ENCODE measurements around the gene TENT5C. TPM values are rescaled to one million over a fixed set of nuclear protein-coding genes. Genes with fewer than 3 reads are reported as not detected.

TENT5C gene
- total RNA-seq, 3 donors from 2014 or later, result 4.0 to 10.2 (median 10.2) TPM

DNA sequence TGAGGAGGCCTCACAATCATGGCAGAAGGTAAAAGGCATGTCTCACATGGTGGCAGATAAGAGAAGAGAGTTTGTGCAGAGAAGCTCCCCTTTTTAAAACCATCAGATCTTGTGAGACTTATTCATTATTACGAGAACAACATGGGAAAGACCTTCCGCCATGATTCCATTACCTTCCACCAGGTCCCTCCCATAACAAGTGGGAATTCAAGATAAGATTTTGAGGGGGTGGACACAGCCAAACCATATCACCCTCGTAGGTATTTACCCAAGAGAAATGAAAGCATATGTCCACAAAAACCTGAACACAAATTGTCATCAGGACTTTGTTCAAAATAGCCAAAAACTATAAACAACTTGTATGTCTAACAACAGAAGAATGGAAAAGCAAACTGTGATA, 45.9 kb upstream of the TENT5C start:
- no peaks in the 10 kb centered on the region for H3K4me1 ChIP-seq
- no peak overlapping the region for H3K4me3 ChIP-seq
- H3K27ac ChIP-seq, result no peak overlapping the region
- intact Hi-C loops (cut with DNase I; ENCODE audit: low total_unique reads), result no loop called here
- H3K36me3 ChIP-seq, result no peaks in the 10 kb centered on the region
- H3K9me3 ChIP-seq, result no peaks in the 10 kb centered on the region
- TF ChIP-seq POLR2AphosphoS5 (IDR thresholded peaks at IDR 0.05) (no peak), POLR2A (IDR thresholded peaks at IDR 0.05) (no peak)
- TF ChIP-seq, protein P1, sequence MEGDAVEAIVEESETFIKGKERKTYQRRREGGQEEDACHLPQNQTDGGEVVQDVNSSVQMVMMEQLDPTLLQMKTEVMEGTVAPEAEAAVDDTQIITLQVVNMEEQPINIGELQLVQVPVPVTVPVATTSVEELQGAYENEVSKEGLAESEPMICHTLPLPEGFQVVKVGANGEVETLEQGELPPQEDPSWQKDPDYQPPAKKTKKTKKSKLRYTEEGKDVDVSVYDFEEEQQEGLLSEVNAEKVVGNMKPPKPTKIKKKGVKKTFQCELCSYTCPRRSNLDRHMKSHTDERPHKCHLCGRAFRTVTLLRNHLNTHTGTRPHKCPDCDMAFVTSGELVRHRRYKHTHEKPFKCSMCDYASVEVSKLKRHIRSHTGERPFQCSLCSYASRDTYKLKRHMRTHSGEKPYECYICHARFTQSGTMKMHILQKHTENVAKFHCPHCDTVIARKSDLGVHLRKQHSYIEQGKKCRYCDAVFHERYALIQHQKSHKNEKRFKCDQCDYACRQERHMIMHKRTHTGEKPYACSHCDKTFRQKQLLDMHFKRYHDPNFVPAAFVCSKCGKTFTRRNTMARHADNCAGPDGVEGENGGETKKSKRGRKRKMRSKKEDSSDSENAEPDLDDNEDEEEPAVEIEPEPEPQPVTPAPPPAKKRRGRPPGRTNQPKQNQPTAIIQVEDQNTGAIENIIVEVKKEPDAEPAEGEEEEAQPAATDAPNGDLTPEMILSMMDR (IDR thresholded peaks at IDR 0.05), result no peak
- no peak for DNase-seq (ENCODE audit: low spot score in 2 of 2)
- H3K27me3 ChIP-seq, result no peaks in the 10 kb centered on the region

DNA sequence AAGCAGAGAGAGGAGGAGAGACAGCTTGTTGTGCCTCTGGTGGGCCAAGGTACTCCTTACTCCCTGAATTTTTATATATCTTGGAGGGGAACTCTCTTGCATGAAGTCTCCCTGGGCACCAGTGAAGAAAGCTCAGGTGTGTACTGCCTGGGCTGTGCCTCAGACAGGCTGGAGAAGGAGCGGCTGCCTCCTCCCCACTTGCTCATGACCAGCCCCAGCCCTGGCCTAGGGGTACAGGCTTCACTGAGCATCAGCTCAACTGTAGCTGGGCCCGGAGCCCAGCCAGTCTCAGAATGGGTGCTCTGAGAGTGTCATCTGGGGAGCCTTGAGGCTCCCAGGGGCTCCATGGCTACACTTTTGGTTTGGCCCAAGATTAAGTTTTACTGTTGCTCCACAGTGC, 44.8 kb upstream of the TENT5C start:
- Histone ChIP-seq H3K27ac (no peak overlapping the region), H3K4me1 (no peaks in the 10 kb centered on the region), H3K36me3 (no peaks in the 10 kb centered on the region), H3K4me3 (no peak overlapping the region), H3K9me3 (no peaks in the 10 kb centered on the region), H3K27me3 (no peaks in the 10 kb centered on the region)
- DNase-seq (ENCODE audit: low spot score in 2 of 2), result no peak
- intact Hi-C loops (cut with DNase I; ENCODE audit: low total_unique reads), result no loop called here
- TF ChIP-seq, protein P1 (IDR thresholded peaks at IDR 0.05), result no peak
- TF ChIP-seq POLR2AphosphoS5 (IDR thresholded peaks at IDR 0.05) (no peak), POLR2A (IDR thresholded peaks at IDR 0.05) (no peak)

DNA sequence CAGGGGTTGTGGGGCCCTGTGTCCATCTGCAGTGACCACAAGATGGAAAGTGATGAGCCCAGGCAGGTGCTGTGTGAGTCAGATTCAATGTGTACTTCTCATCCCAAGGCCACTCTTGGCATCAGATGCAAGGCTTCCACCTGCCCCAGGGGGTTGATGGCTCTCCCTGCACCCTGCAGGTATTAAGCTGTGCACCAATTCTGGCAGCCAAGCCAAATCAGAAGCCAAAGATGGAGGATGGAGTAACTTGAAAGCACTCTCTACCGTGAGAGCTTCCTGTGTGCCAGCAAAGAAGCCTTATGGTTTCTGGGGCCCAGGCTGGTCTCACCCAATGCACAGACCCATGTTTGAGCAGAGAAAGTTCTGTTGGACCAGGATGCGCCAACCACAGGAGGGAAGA, 44.3 kb upstream of the TENT5C start:
- H3K27ac ChIP-seq, result peak overlapping the region in 1 of 2 donors; percentile 35
- TF ChIP-seq POLR2AphosphoS5 (IDR thresholded peaks at IDR 0.05), result no peak
- TF ChIP-seq, protein P1 (IDR thresholded peaks at IDR 0.05), result no peak
- TF ChIP-seq POLR2A (IDR thresholded peaks at IDR 0.05), result no peak
- intact Hi-C loops (cut with DNase I; ENCODE audit: low total_unique reads), result no loop called here
- H3K27me3 ChIP-seq, result no peaks in the 10 kb centered on the region
- no peaks in the 10 kb centered on the region for H3K9me3 ChIP-seq
- no peak for DNase-seq (ENCODE audit: low spot score in 2 of 2)
- H3K4me3 ChIP-seq, result no peak overlapping the region
- H3K36me3 ChIP-seq, result no peaks in the 10 kb centered on the region
- H3K4me1 ChIP-seq, result no peaks in the 10 kb centered on the region

DNA sequence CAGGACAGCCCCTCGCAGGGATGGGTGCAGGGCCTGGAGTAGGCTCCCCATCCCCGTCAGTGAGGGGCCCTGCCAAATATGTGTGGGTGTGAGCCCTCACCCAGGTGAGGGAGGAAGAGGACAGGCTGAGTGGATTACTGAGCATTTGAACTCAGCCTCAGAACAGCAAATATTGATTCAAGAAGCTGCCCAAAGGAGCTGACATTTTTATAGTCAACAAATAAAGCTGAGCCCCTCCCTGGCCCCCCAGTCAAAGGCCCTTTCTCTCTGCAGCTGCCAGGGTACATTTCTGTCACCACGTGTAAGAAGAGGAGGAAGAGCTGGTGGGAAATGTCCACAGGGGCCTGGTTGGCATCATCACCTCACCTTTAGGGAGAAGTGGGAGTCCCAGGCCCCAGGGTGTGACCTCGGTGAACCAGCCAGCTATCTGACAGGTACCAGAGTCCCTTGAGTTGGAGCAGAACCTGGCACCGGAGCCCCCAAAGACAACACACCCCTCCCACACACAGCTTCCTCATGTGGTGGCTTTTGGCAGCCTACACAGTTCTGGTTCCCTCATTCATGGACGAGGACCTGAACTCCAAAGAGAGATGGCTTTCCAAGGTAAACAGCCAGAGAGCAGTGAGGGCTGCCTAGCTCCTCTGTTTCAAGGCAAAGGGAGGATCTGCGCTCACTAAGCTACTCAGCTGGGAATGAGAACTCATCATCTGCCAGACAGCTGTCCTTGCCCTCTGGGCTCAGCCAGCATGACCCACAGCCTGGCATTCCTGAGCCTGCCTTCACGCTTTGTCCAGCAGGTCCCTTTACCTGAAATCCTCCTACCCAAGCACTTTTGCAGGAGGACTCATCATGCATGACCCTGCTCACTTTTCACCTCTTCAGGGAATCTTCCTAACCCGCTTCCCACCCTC, 43.0 kb upstream of the TENT5C start:
- H3K27me3 ChIP-seq, result no peaks in the 10 kb centered on the region
- no peak overlapping the region for H3K4me3 ChIP-seq
- H3K36me3 ChIP-seq, result no peaks in the 10 kb centered on the region
- no peaks in the 10 kb centered on the region for H3K4me1 ChIP-seq
- peak overlapping the region; percentile 62 to 75 for H3K27ac ChIP-seq
- intact Hi-C loops (cut with DNase I; ENCODE audit: low total_unique reads), result no loop called here
- H3K9me3 ChIP-seq, result no peaks in the 10 kb centered on the region
- TF ChIP-seq POLR2A (IDR thresholded peaks at IDR 0.05) (no peak), POLR2AphosphoS5 (IDR thresholded peaks at IDR 0.05) (no peak)
- TF ChIP-seq, protein P1 (IDR thresholded peaks at IDR 0.05), result no peak
- DNase-seq (ENCODE audit: low spot score in 2 of 2), result peak in 1 of 2 donors; percentile 64

DNA sequence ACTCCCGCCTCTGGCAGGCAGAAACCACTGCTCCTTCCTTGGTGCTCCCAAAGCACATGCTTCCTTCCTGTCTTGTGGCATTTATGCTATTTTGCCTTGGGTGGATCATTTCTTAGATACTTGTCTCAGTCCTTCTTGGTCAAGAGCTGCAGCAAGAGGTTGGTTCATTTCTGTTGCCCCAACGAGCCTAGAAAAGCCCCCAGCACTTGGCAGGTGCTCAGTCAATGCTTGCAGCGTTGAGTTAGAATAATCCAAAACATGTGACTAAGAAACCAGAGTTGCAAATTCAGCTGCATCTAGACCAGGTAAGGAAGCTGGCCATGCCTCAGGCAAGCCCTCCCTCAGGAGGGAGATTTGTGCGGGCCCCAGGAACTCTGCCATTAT, 42.4 kb upstream of the TENT5C start:
- Histone ChIP-seq H3K9me3 (no peaks in the 10 kb centered on the region), H3K27me3 (no peaks in the 10 kb centered on the region), H3K36me3 (no peaks in the 10 kb centered on the region), H3K27ac (peak overlapping the region; percentile 62 to 75), H3K4me3 (no peak overlapping the region), H3K4me1 (no peaks in the 10 kb centered on the region)
- no peak for DNase-seq (ENCODE audit: low spot score in 2 of 2)
- intact Hi-C loops (cut with DNase I; ENCODE audit: low total_unique reads), result no loop called here
- TF ChIP-seq, protein P1 (IDR thresholded peaks at IDR 0.05), result no peak
- TF ChIP-seq POLR2AphosphoS5 (IDR thresholded peaks at IDR 0.05) (no peak), POLR2A (IDR thresholded peaks at IDR 0.05) (no peak)

All from breast epithelium (tissue), 4 donors.